OCI-LY1 (cell line): ENCODE results near the gene NRP1.

Source experiments
- EZH2 ChIP-seq: fragments of 200-600 bp; sonication (generic), shearing (Covaris generic); IDR thresholded peaks from 2 replicates; pipeline ENCODE4 v1.8.0; 2017; ENCODE audit warnings: borderline replicate concordance, mixed run types, mild to moderate bottlenecking, antibody characterized with exemption, low read length, moderate library complexity, mixed read lengths
- TF ChIP-seq, protein P1 (sequence below): fragments of 200-600 bp; sonication (generic), shearing (Covaris generic); IDR thresholded peaks from 2 replicates; pipeline ENCODE4 v1.5.1; 2017; ENCODE audit warnings: mild to moderate bottlenecking, antibody characterized with exemption, low read length, moderate library complexity, mixed read lengths

DNA sequence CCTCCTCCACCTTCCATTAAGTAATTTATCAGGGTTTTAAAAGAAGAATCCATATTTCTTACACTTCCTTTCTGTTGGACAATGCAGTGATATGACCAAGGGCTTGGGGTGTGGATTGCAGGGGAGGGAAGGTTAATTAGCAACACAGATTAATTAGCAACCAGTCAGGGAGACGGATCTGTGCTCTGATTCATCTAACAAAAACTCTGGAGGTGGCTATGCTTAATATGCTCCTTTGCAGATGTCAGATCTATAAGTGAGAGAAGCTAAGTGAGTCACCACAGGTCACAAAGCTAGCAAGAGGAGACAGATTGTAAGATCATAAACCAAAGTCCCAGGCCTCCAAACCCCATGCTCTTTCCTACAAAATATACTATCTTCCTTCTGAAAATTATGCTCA, 197.7 kb downstream of the NRP1 start:
- TF ChIP-seq, protein P1, sequence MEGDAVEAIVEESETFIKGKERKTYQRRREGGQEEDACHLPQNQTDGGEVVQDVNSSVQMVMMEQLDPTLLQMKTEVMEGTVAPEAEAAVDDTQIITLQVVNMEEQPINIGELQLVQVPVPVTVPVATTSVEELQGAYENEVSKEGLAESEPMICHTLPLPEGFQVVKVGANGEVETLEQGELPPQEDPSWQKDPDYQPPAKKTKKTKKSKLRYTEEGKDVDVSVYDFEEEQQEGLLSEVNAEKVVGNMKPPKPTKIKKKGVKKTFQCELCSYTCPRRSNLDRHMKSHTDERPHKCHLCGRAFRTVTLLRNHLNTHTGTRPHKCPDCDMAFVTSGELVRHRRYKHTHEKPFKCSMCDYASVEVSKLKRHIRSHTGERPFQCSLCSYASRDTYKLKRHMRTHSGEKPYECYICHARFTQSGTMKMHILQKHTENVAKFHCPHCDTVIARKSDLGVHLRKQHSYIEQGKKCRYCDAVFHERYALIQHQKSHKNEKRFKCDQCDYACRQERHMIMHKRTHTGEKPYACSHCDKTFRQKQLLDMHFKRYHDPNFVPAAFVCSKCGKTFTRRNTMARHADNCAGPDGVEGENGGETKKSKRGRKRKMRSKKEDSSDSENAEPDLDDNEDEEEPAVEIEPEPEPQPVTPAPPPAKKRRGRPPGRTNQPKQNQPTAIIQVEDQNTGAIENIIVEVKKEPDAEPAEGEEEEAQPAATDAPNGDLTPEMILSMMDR: no peak
- no peak for TF ChIP-seq EZH2
